PC-3 (cell line): ENCODE data around the gene CYP27C1. TPM values are rescaled to one million over a fixed set of nuclear protein-coding genes. Genes with fewer than 3 reads are reported as not detected.

ENCODE experiments used
- ATAC-seq: fragments of 200-7000 bp; cut with Tn5 transposase; 2 replicates; pipeline ENCODE4 v1.9.1; 2020; ENCODE audit warnings: mild to moderate bottlenecking, moderate library complexity
- BruUV-seq: library from RNA; stranded (reverse); fragments of 400-500 nt; replicated peaks from 2 replicates; lab custom pipeline; 2021; lab: Mats Ljungman, UMichigan
- CTCF ChIA-PET: fragments of 300-600 bp; sonication (Branson Sonifier 250); formaldehyde crosslinking; loops from one replicate; lab custom pipeline; 2022; ENCODE audit warnings: antibody characterized with exemption; lab: Charles Lee
- POLR2A ChIA-PET: fragments of 300-600 bp; sonication (Branson Sonifier 250); formaldehyde crosslinking; loops from one replicate; lab custom pipeline; 2022; ENCODE audit warnings: antibody characterized with exemption; ENCODE audit not compliant: unreplicated experiment; lab: Charles Lee
- DNase-seq: peaks from one replicate; pipeline ENCODE4 v3.0.0-alpha.2; 2015
- H2AFZ ChIP-seq: fragments of 300-600 bp; sonication (generic); 2 replicates; pipeline ENCODE4 v1.6.0; 2016; ENCODE audit warnings: antibody characterized with exemption, low read length
- H3F3A ChIP-seq: fragments of 300-600 bp; sonication (generic); one replicate; pipeline ENCODE4 v1.6.0; 2017; ENCODE audit warnings: antibody characterized with exemption, low read length, control low read depth, mild to moderate bottlenecking; ENCODE audit not compliant: unreplicated experiment
- H3K27ac ChIP-seq: fragments of 300-600 bp; sonication (generic); 2 replicates; pipeline ENCODE4 v1.5.1; 2016; ENCODE audit warnings: mild to moderate bottlenecking, low read length
- H3K27me3 ChIP-seq: fragments of 300-600 bp; sonication (generic); 2 replicates; pipeline ENCODE4 v1.6.1; 2016; ENCODE audit warnings: low read length, mixed read lengths
- H3K36me3 ChIP-seq: fragments of 300-600 bp; sonication (generic); 2 replicates; pipeline ENCODE4 v1.6.1; 2016; ENCODE audit warnings: low read depth, mixed run types, low read length, mixed read lengths
- H3K4me1 ChIP-seq: fragments of 300-600 bp; sonication (generic); 2 replicates; pipeline ENCODE4 v1.5.1; 2016; ENCODE audit warnings: low read length; ENCODE audit not compliant: insufficient read depth
- H3K4me2 ChIP-seq: fragments of 300-600 bp; sonication (generic); 2 replicates; pipeline ENCODE4 v1.6.0; 2016; ENCODE audit warnings: low read length
- H3K4me3 ChIP-seq: fragments of 300-600 bp; sonication (generic); 2 replicates; pipeline ENCODE4 v1.5.1; 2016; ENCODE audit warnings: mild to moderate bottlenecking, low read length, mixed read lengths
- H3K79me2 ChIP-seq: fragments of 300-600 bp; sonication (generic); 2 replicates; pipeline ENCODE4 v1.6.1; 2017; ENCODE audit warnings: low read length, mixed read lengths
- H3K9ac ChIP-seq: fragments of 300-600 bp; sonication (generic); 2 replicates; pipeline ENCODE4 v1.6.0; 2016; ENCODE audit warnings: mild to moderate bottlenecking, low read length
- H3K9me2 ChIP-seq: fragments of 300-600 bp; sonication (generic); replicated peaks from 2 replicates; pipeline ENCODE4 v1.6.1; 2016; ENCODE audit warnings: mixed run types, low read length, mixed read lengths
- H3K9me3 ChIP-seq: fragments of 300-600 bp; sonication (generic); 2 replicates; pipeline ENCODE4 v1.6.1; 2016; ENCODE audit warnings: low read length, mixed read lengths
- H4K20me1 ChIP-seq: fragments of 300-600 bp; sonication (generic); 2 replicates; pipeline ENCODE4 v1.6.1; 2016; ENCODE audit warnings: low read length, mixed read lengths
- CTCF ChIP-seq: fragments of 300-600 bp; sonication (generic); conservative IDR thresholded peaks from 2 replicates; pipeline ENCODE4 v1.5.1; 2017; ENCODE audit warnings: antibody characterized with exemption, low read depth, mild to moderate bottlenecking, low read length
- EZH2 ChIP-seq: fragments of 300-600 bp; sonication (generic); IDR thresholded peaks from one replicate; pipeline ENCODE4 v1.6.1; 2017; ENCODE audit warnings: antibody characterized with exemption, mild to moderate bottlenecking, low read length; ENCODE audit not compliant: unreplicated experiment
- EZH2phosphoT487 ChIP-seq: fragments of 300-600 bp; sonication (generic); IDR thresholded peaks from 2 replicates; pipeline ENCODE4 v1.6.1; 2018; ENCODE audit warnings: mild to moderate bottlenecking, antibody characterized with exemption, low read length, borderline replicate concordance
- intact Hi-C: fragments of 100-400 bp; cut with micrococcal nuclease; formaldehyde crosslinking; loops from 2 replicates; pipeline ENCODE4 v1.9.0; 2023
- total RNA-seq: library from RNA; depleted of rRNA; stranded (reverse); fragments of >200 nt; gene quantifications from 2 replicates; pipeline ENCODE4 v1.2.3, GENCODE V29; 2014

CYP27C1 gene
- total RNA-seq, 1 experiment from 2014 or later = 0.36 TPM

GRCh38 chr2:127196549-127196948 lies 23.6 kb downstream of the CYP27C1 start:
- ChIA-PET POLR2A (interaction anchor here (1.2 kb wide), 1 partner anchor 98 kb away, joined by 5 read pairs; the partner anchor contains the start of gene ERCC3), CTCF (interaction anchor here (0.6 to 1.7 kb wide), 11 partner anchors 21 to 480 kb away, joined by 3 to 23 read pairs (median 5); partner anchors contain the start of genes BIN1 and ERCC3)
- Histone ChIP-seq H3F3A (no peaks in the 10 kb centered on the region), H3K36me3 (no peaks in the 10 kb centered on the region), H3K79me2 (no peaks in the 10 kb centered on the region), H3K27ac (no peak overlapping the region), H3K4me3 (no peak overlapping the region), H3K9ac (no peak overlapping the region), H3K4me2 (no peak overlapping the region), H3K4me1 (no peaks in the 10 kb centered on the region), H2AFZ (no peak overlapping the region), H3K9me3 (no peaks in the 10 kb centered on the region), H3K9me2 (no peaks in the 10 kb centered on the region), H4K20me1 (no peaks in the 10 kb centered on the region), H3K27me3 (no peaks in the 10 kb centered on the region)
- intact Hi-C loops = loop anchor here (2.0 to 10.0 kb wide), 3 partner anchors 108 to 448 kb away; partner anchors contain the start of gene GPR17
- ATAC-seq (no peak), DNase-seq (no peak)
- TF ChIP-seq EZH2 (no peak), CTCF (no peak), EZH2phosphoT487 (no peak)
- no TSS peak for BruUV-seq

DNA sequence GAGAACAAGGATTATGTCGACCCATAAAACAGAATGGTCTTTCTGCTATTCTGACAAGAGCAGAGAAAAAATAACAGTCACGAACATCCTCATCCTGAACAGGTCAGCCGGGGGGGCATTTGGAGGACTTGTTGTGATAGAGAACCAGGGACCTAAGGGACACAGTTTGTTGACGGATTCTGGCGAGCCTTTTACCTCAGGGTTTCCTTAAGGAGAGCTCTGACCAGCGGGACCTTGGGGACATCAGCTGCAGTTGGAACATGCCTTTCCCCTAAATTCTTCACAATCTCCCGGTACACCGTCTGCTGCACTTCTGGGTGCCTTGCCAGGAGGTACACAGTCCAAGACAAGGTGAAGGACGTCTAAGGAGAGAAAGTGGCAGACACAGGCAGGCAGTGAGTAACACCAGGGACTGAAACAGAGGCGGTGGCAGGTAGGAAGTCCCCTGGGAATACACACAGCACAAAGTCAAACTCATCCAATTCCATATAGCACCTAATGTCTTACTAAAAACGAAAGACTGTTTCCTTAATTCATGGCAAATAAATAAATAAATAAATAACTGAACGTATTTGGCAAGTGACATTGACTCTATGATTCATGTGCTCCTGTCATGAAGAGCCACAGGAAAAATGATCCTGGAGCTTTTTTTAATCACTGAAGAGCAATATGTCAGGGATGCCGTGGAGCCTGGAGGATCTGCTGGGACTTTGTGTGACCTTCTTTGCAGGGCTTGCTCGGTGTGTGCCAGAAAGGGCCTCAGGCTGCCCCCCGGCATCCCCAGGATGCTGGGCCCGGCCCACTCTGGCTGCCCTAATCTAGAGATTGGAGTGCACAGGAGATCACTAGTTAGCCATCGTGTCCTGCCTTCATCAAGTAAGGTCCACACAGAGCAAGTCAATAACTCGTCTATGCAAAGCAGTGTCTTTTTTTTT lies 24.7 kb downstream of the CYP27C1 start:
- ATAC-seq (no peak), DNase-seq (no peak)
- no peak overlapping the region for H3K9ac ChIP-seq
- intact Hi-C loops = loop anchor here (2.0 to 10.0 kb wide), 3 partner anchors 109 to 449 kb away; partner anchors contain the start of gene GPR17
- H2AFZ ChIP-seq = no peak overlapping the region
- TF ChIP-seq EZH2phosphoT487 = no peak
- no peaks in the 10 kb centered on the region for H3K9me2 ChIP-seq
- no peaks in the 10 kb centered on the region for H3K4me1 ChIP-seq
- H3K36me3 ChIP-seq = no peaks in the 10 kb centered on the region
- H3K9me3 ChIP-seq = no peaks in the 10 kb centered on the region
- no peak overlapping the region for H3K4me3 ChIP-seq
- no peaks in the 10 kb centered on the region for H4K20me1 ChIP-seq
- H3K27ac ChIP-seq = no peak overlapping the region
- BruUV-seq = no TSS peak
- H3K79me2 ChIP-seq = no peaks in the 10 kb centered on the region
- ChIA-PET CTCF (no interaction called here), POLR2A (no interaction called here)
- H3K27me3 ChIP-seq = no peaks in the 10 kb centered on the region
- no peaks in the 10 kb centered on the region for H3F3A ChIP-seq
- H3K4me2 ChIP-seq = no peak overlapping the region

DNA sequence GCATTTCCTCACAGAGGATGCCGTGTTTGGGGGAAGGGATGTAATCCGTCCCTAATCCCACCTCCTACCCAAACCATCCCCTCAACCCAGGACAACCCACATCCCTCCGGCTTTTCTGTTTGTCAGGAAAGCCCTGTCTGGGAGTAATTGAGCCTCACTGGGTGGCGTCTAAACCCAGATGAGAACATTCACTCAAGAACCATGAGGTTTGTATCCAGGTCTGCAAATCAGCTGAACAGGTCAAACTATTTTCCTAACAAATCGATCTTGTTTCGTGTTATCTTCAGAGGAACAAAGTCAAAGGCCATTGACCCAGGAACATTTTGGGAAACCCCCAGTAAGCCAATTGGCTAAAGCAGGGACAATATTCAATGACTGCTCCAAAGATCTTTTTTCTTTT lies 25.7 kb downstream of the CYP27C1 start:
- ChIA-PET POLR2A (no interaction called here), CTCF (no interaction called here)
- intact Hi-C loops = loop anchor here (10.0 kb wide), 2 partner anchors 110 to 450 kb away; partner anchors contain the start of gene GPR17
- Histone ChIP-seq H3K9me2 (no peaks in the 10 kb centered on the region), H3K79me2 (no peaks in the 10 kb centered on the region), H3K4me3 (no peak overlapping the region), H3F3A (no peaks in the 10 kb centered on the region), H3K36me3 (no peaks in the 10 kb centered on the region), H3K27me3 (no peaks in the 10 kb centered on the region), H3K9me3 (no peaks in the 10 kb centered on the region), H3K9ac (no peak overlapping the region), H3K27ac (no peak overlapping the region), H4K20me1 (no peaks in the 10 kb centered on the region), H3K4me2 (no peak overlapping the region), H3K4me1 (no peaks in the 10 kb centered on the region), H2AFZ (no peak overlapping the region)
- BruUV-seq = no TSS peak
- no peak for TF ChIP-seq EZH2phosphoT487
- no peak for TF ChIP-seq EZH2
- no peak for TF ChIP-seq CTCF
- ATAC-seq (no peak), DNase-seq (no peak)
